Vagina (tissue), 2 donors: ENCODE data around the gene NCBP2L. TPM values are rescaled to one million over a fixed set of nuclear protein-coding genes. Genes with fewer than 3 reads are reported as not detected.
A peak's percentile ranks its signal among the peaks of the same experiment; 100 is the strongest.

ENCODE experiments used
- DNase-seq, 2 donors: peaks; one replicate each; pipeline ENCODE4 v3.0.0-alpha.2; 2017; ENCODE audit errors: extremely low spot score in 2 of 2
- H3K27ac ChIP-seq: fragments of 200-600 bp; sonication (generic); one replicate; pipeline ENCODE4 v1.5.1; 2019
- H3K27me3 ChIP-seq: fragments of 200-600 bp; sonication (generic); one replicate; pipeline ENCODE4 v1.5.1; 2019
- H3K36me3 ChIP-seq, 2 donors: fragments of 200-600 bp; sonication (generic); one replicate each; pipeline ENCODE4 v1.5.1; 2017 to 2019
- H3K4me1 ChIP-seq: fragments of 200-600 bp; sonication (generic); one replicate; pipeline ENCODE4 v1.5.1; 2019
- H3K4me3 ChIP-seq, 2 donors: fragments of 200-600 bp; sonication (generic); 1 replicate in 1 of 2; 2 replicates in 1 of 2; pipeline ENCODE4 v1.5.1; 2016 to 2019
- H3K9me3 ChIP-seq: fragments of 200-600 bp; sonication (generic); one replicate; pipeline ENCODE4 v1.5.1; 2019
- POLR2A ChIP-seq, 2 donors: fragments of 450-650 bp; IDR thresholded peaks; one replicate each; pipeline ENCODE4 v1.6.1; 2017; ENCODE audit warnings: antibody characterized with exemption in 2 of 2, mild to moderate bottlenecking in 2 of 2, moderate library complexity in 2 of 2
- POLR2AphosphoS5 ChIP-seq, 2 donors: sonication (generic); formaldehyde crosslinking; IDR thresholded peaks; one replicate each; pipeline ENCODE4 v1.9.0; 2017; ENCODE audit warnings: antibody characterized with exemption in 2 of 2, mild to moderate bottlenecking in 2 of 2, low read depth in 1 of 2; ENCODE audit not compliant: insufficient read depth in 1 of 2
- intact Hi-C: fragments of 100-400 bp; cut with DNase I; formaldehyde crosslinking; loops from one replicate; pipeline ENCODE4 v1.15.1; 2023
- total RNA-seq: library from RNA; depleted of rRNA; stranded (reverse); fragments of >200 nt; gene quantifications from one replicate; pipeline ENCODE4 v1.2.3, GENCODE V29; 2016
- TF ChIP-seq, protein P1 (sequence below), 3 experiments: fragments of 450-650 bp in 2 of 3; fragments of 200-600 bp in 1 of 3; sonication (generic) in 1 of 3; IDR thresholded peaks; one replicate each; pipeline ENCODE4 v1.5.1; 2017 to 2019; ENCODE audit warnings: antibody characterized with exemption in 3 of 3, mild to moderate bottlenecking in 2 of 3, moderate library complexity in 2 of 3

Gene NCBP2L
- total RNA-seq, 1 donor from 2014 or later = not detected

DNA sequence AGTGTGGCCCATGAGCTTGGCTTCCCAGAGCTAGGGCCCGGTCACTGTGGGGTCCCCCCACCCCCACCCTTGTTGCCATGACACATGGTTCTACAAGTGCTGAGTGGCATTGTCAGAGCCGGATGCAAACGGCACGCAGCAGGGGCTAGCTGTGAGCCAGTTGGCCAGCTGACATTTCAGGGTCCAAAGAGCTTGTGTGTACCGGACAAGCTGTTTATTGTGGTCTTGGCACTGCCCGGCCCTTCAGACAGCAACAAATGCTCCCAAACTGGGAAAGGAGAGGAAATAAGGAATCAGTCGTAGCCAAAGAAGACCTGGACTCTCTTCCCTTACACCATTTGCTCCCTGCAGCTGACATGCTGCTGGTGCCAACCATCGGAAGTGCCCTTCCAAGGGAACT is 38.8 kb upstream of the NCBP2L start:
- Histone ChIP-seq H3K36me3 (no peaks in the 10 kb centered on the region), H3K9me3 (no peaks in the 10 kb centered on the region), H3K4me3 (no peak overlapping the region), H3K27me3 (no peaks in the 10 kb centered on the region), H3K27ac (peak overlapping the region; percentile 31), H3K4me1 (peaks cover 41% of the 10 kb centered on the region)
- DNase-seq = no peak
- intact Hi-C loops = no loop called here
- TF ChIP-seq POLR2AphosphoS5 (IDR thresholded peaks at IDR 0.05; ENCODE audit: insufficient read depth in 1 of 2, low read depth in 1 of 2) = no peak
- TF ChIP-seq POLR2A (IDR thresholded peaks at IDR 0.05) = no peak
- TF ChIP-seq, protein P1, sequence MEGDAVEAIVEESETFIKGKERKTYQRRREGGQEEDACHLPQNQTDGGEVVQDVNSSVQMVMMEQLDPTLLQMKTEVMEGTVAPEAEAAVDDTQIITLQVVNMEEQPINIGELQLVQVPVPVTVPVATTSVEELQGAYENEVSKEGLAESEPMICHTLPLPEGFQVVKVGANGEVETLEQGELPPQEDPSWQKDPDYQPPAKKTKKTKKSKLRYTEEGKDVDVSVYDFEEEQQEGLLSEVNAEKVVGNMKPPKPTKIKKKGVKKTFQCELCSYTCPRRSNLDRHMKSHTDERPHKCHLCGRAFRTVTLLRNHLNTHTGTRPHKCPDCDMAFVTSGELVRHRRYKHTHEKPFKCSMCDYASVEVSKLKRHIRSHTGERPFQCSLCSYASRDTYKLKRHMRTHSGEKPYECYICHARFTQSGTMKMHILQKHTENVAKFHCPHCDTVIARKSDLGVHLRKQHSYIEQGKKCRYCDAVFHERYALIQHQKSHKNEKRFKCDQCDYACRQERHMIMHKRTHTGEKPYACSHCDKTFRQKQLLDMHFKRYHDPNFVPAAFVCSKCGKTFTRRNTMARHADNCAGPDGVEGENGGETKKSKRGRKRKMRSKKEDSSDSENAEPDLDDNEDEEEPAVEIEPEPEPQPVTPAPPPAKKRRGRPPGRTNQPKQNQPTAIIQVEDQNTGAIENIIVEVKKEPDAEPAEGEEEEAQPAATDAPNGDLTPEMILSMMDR (IDR thresholded peaks at IDR 0.05) = no peak

DNA sequence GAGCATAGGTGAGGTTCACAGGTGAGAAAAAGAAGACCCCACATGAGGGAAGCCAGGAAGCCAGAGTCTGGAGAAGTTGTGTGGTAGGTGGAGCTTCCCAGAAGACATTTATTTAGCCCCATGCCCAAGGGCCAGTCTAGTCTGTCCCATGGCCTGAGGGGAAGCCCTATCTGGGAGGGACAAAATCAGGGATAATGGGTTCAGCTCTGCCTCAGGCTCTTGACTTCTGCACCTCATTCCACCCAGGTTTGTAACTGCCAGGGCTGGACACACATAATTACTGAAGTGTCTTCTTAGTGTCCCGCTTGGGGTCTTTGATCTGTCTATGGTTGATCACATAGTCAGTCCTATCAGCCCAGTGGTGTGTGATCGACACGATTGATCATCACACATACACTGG is 38.0 kb upstream of the NCBP2L start:
- peak overlapping the region; percentile 31 for H3K27ac ChIP-seq
- H3K4me3 ChIP-seq = no peak overlapping the region
- no peaks in the 10 kb centered on the region for H3K9me3 ChIP-seq
- H3K27me3 ChIP-seq = no peaks in the 10 kb centered on the region
- intact Hi-C loops = no loop called here
- H3K36me3 ChIP-seq = no peaks in the 10 kb centered on the region
- no peak for DNase-seq
- H3K4me1 ChIP-seq = peaks cover 42% of the 10 kb centered on the region
- TF ChIP-seq, protein P1 (IDR thresholded peaks at IDR 0.05) = no peak
- TF ChIP-seq POLR2A (IDR thresholded peaks at IDR 0.05) (no peak), POLR2AphosphoS5 (IDR thresholded peaks at IDR 0.05; ENCODE audit: insufficient read depth in 1 of 2, low read depth in 1 of 2) (no peak)

DNA sequence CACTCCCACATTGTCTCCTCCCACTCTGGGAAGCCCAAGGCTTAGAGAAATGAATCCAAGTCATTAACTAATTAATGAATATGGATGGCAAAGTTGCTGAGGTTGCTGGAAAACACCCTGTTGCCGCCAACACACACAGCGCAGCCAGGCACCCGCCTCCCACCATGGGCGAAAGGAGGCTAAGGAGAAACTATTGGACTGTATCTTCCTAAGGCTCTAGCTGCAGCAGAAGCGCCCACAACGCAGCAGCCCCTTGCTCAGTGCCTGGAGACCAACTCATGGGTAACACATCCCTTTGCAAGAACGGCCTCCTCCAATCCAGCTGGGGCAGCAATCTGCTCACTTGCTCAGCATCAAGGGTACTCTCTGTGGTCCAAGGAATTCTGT is 36.1 kb upstream of the NCBP2L start:
- intact Hi-C loops = no loop called here
- Histone ChIP-seq H3K27ac (peak overlapping the region; percentile 90), H3K36me3 (no peaks in the 10 kb centered on the region), H3K27me3 (no peaks in the 10 kb centered on the region), H3K9me3 (no peaks in the 10 kb centered on the region), H3K4me1 (peaks cover 44% of the 10 kb centered on the region), H3K4me3 (peak overlapping the region in 1 of 2 donors; percentile 33)
- TF ChIP-seq POLR2AphosphoS5 (IDR thresholded peaks at IDR 0.05; ENCODE audit: insufficient read depth in 1 of 2, low read depth in 1 of 2) (peak in 1 of 2 donors; percentile 38), POLR2A (IDR thresholded peaks at IDR 0.05) (no peak)
- DNase-seq = no peak

DNA sequence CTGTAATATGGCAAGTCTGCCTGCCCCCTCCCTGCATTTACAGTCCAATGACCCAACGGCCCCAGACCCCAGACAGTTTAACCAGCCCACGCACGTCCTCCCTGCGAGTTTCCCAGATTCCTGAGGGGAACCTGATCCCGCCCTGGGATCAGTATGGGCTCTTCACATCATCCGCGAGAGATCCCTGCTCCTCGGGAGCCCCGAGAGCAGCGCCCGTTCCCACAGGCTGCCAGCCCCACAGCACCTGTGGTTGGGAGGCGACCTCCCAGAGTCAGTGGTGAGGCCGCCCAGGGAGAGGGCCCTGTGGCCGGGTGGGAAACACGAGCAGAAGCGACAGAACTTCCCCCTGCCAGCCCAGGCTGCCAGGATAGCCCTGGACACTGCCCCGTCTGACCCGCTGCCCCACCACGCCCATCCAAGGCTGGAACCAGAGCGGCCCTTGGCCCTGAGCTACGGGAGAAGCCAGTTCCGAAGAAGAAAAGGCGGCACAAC is 34.8 kb upstream of the NCBP2L start:
- H3K4me1 ChIP-seq = peaks cover 51% of the 10 kb centered on the region
- peak overlapping the region; percentile 10 to 33 for H3K4me3 ChIP-seq
- DNase-seq = no peak
- TF ChIP-seq POLR2AphosphoS5 (IDR thresholded peaks at IDR 0.05; ENCODE audit: insufficient read depth in 1 of 2, low read depth in 1 of 2) (no peak), POLR2A (IDR thresholded peaks at IDR 0.05) (no peak)
- TF ChIP-seq, protein P1 (IDR thresholded peaks at IDR 0.05) = no peak
- H3K27ac ChIP-seq = peak overlapping the region; percentile 90
- no peaks in the 10 kb centered on the region for H3K9me3 ChIP-seq
- H3K27me3 ChIP-seq = no peaks in the 10 kb centered on the region
- intact Hi-C loops = no loop called here
- no peaks in the 10 kb centered on the region for H3K36me3 ChIP-seq

DNA sequence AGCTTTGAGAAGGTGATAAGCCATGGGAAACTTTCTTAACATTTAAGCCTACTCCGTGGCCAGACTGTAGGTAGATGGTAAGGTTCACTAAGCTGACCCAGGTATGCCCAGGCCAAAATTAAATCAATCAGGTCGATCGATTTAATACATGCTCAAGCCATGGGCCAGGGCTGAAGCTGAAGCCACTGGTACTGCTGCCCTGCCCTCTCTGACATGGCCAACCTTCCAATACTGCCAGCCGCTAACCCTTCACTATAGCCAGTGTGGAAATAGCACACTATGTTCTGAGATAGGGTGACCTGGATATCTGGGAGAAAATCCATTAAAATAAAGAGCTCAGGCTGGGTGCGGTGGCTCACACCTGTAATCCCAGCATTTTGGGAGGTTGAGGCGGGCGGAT is 33.5 kb upstream of the NCBP2L start:
- Histone ChIP-seq H3K27me3 (no peaks in the 10 kb centered on the region), H3K36me3 (no peaks in the 10 kb centered on the region), H3K27ac (peak overlapping the region; percentile 90), H3K9me3 (no peaks in the 10 kb centered on the region), H3K4me3 (no peak overlapping the region), H3K4me1 (peaks cover 54% of the 10 kb centered on the region)
- intact Hi-C loops = no loop called here
- TF ChIP-seq POLR2A (IDR thresholded peaks at IDR 0.05) (no peak), POLR2AphosphoS5 (IDR thresholded peaks at IDR 0.05; ENCODE audit: insufficient read depth in 1 of 2, low read depth in 1 of 2) (no peak)
- TF ChIP-seq, protein P1 (IDR thresholded peaks at IDR 0.05) = no peak
- no peak for DNase-seq
